Endothelial cell of umbilical vein (primary cell): ENCODE data around the gene ALDH8A1.

Experiments used
- MYC ChIP-seq: IDR thresholded peaks from one replicate; pipeline ENCODE4 v1.6.1; 2011; ENCODE audit warnings: mild to moderate bottlenecking, low read depth, low read length
- POLR2A ChIP-seq: IDR thresholded peaks from 2 replicates; pipeline ENCODE4 v1.6.1; 2012; ENCODE audit warnings: low read depth, mild to moderate bottlenecking, control low read depth, low read length
- TF ChIP-seq, protein P1 (sequence below): IDR thresholded peaks from 2 replicates; pipeline ENCODE4 v1.6.1; 2011; ENCODE audit not compliant: insufficient read depth, insufficient read length
- TF ChIP-seq, protein P2 (sequence below), 2 donors: IDR thresholded peaks; 1 replicate in 1 of 2; 2 replicates in 1 of 2; pipeline ENCODE4 v1.5.1; 2011; ENCODE audit warnings: low read length in 2 of 2, mild to moderate bottlenecking in 2 of 2, moderate library complexity in 2 of 2, control low read depth in 1 of 2, inconsistent platforms in 1 of 2, low read depth in 1 of 2; ENCODE audit not compliant: insufficient read depth in 1 of 2; ENCODE audit errors: extremely low read depth in 1 of 2

DNA sequence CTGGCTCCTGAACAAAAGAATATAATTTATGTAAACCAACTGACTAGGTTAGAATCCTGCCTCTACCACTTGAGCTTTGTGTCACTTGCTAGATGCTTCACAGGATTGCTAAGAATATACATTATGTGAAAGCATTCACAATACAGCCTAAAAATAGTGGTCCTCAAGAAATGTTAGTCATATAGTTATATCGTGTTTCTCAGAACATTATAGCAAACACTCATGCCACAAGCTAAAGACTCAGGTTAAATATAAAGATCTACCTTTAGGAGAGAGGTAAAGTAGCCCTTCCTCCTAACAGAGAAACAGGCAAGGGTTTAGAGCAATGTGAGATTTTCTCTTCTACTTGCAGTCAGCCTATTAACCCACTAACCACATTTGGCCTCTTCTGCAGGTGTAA lies 17.8 kb upstream of the ALDH8A1 start:
- TF ChIP-seq, protein P1, sequence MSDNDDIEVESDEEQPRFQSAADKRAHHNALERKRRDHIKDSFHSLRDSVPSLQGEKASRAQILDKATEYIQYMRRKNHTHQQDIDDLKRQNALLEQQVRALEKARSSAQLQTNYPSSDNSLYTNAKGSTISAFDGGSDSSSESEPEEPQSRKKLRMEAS = no peak
- TF ChIP-seq, protein P2, sequence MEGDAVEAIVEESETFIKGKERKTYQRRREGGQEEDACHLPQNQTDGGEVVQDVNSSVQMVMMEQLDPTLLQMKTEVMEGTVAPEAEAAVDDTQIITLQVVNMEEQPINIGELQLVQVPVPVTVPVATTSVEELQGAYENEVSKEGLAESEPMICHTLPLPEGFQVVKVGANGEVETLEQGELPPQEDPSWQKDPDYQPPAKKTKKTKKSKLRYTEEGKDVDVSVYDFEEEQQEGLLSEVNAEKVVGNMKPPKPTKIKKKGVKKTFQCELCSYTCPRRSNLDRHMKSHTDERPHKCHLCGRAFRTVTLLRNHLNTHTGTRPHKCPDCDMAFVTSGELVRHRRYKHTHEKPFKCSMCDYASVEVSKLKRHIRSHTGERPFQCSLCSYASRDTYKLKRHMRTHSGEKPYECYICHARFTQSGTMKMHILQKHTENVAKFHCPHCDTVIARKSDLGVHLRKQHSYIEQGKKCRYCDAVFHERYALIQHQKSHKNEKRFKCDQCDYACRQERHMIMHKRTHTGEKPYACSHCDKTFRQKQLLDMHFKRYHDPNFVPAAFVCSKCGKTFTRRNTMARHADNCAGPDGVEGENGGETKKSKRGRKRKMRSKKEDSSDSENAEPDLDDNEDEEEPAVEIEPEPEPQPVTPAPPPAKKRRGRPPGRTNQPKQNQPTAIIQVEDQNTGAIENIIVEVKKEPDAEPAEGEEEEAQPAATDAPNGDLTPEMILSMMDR (IDR thresholded peaks at IDR 0.05; ENCODE audit: extremely low read depth in 1 of 2, insufficient read depth in 1 of 2, low read depth in 1 of 2, low read length in 2 of 2) = no peak
- no peak for TF ChIP-seq POLR2A
- no peak for TF ChIP-seq MYC
